ENCODE results near the gene NPFF. TPM values are rescaled to one million over a fixed set of nuclear protein-coding genes. Genes with fewer than 3 reads are reported as not detected.

The NPFF gene
- total and polyA plus RNA-seq, 2 experiments from 2014 or later = not detected

- Histone ChIP-seq H3K9me2 (ENCODE audit: insufficient read depth) (no peaks in the 10 kb centered on the region), H3K9me3 (ENCODE audit: low read depth) (no peaks in the 10 kb centered on the region), H3K27me3 (replicated peaks; ENCODE audit: insufficient read depth) (no peaks in the 10 kb centered on the region), H2AFZ (peak overlapping the region; percentile 64), H3K27ac (peak overlapping the region; percentile 61), H3K36me3 (ENCODE audit: low read depth) (peaks cover 11% of the 10 kb centered on the region), H3F3A (ENCODE audit: insufficient read depth) (peaks cover 9% of the 10 kb centered on the region), H3K9ac (peak overlapping the region; percentile 68), H3K4me3 (no peak overlapping the region), H3K79me2 (ENCODE audit: insufficient read depth) (no peaks in the 10 kb centered on the region), H3K4me1 (ENCODE audit: insufficient read depth) (peaks cover 4% of the 10 kb centered on the region; the same call in 1 of the 2 replicates), H3K4me2 (ENCODE audit: unreplicated experiment) (no peak overlapping the region), H4K20me1 (ENCODE audit: insufficient read depth) (no peaks in the 10 kb centered on the region)
- in situ Hi-C loops (cut with MboI) = loop anchor here (5.0 to 10.0 kb wide), 2 partner anchors 134 to 201 kb away; partner anchors contain the start of gene ATP5MC2
- 21 to 31% methylated on average over 5 of the region's 5 CpGs for WGBS, 2 experiments (ENCODE audit: low coverage in 1 of 2, low lambda C conversion rate in 2 of 2, missing lambda C conversion rate in 2 of 2)
- peak; percentile 89 for DNase-seq
- no peak for TF ChIP-seq EZH2phosphoT487 (IDR thresholded peaks at IDR 0.05; ENCODE audit: insufficient read depth, low read depth)
- no peak for TF ChIP-seq EZH2 (IDR thresholded peaks at IDR 0.05; ENCODE audit: insufficient read depth, poor library complexity, severe bottlenecking)
Observed at GRCh38 chr12:53543539-53543938, 36.3 kb upstream of the NPFF start.

DNA sequence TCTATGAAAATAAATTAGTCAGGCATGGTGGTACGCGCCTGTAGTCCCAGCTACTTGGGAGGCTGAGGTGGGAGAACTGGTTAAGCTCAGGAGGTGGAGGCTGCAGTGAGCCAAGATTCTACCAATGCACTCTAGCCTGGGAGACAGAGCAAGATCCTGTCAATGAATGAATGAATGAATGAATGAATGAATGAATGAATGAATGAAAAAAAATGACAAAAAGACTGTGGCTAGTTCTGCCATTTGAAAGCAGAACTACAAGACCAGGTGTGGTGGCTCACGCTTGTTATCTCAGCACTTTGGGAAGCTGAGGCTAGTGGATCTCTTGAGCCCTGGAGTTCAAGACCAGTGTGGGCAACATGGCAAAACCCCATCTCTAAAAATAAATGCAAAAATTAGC is 32.2 kb upstream of the NPFF start:
- TF ChIP-seq EZH2 (IDR thresholded peaks at IDR 0.05; ENCODE audit: insufficient read depth, poor library complexity, severe bottlenecking) = no peak
- TF ChIP-seq EZH2phosphoT487 (IDR thresholded peaks at IDR 0.05; ENCODE audit: insufficient read depth, low read depth) = no peak
- H3K4me2 ChIP-seq (ENCODE audit: unreplicated experiment) = no peak overlapping the region
- H3K27ac ChIP-seq = no peak overlapping the region
- no peak overlapping the region for H3K4me3 ChIP-seq
- 97 to 100% methylated on average over 3 of the region's 3 CpGs for WGBS, 2 experiments (ENCODE audit: low coverage in 1 of 2, low lambda C conversion rate in 2 of 2, missing lambda C conversion rate in 2 of 2)
- H3K9me2 ChIP-seq (ENCODE audit: insufficient read depth) = no peaks in the 10 kb centered on the region
- peaks cover 34% of the 10 kb centered on the region for H3K36me3 ChIP-seq (ENCODE audit: low read depth)
- H3F3A ChIP-seq (ENCODE audit: insufficient read depth) = peaks cover 16% of the 10 kb centered on the region
- H3K79me2 ChIP-seq (ENCODE audit: insufficient read depth) = no peaks in the 10 kb centered on the region
- H4K20me1 ChIP-seq (ENCODE audit: insufficient read depth) = no peaks in the 10 kb centered on the region
- H3K9ac ChIP-seq = no peak overlapping the region
- H3K27me3 ChIP-seq (replicated peaks; ENCODE audit: insufficient read depth) = no peaks in the 10 kb centered on the region
- H3K9me3 ChIP-seq (ENCODE audit: low read depth) = no peaks in the 10 kb centered on the region
- peaks cover 8% of the 10 kb centered on the region; the same call in 1 of the 2 replicates for H3K4me1 ChIP-seq (ENCODE audit: insufficient read depth)
- no peak overlapping the region for H2AFZ ChIP-seq
- no peak for DNase-seq
- in situ Hi-C loops (cut with MboI) = no loop called here

GRCh38 chr12:53538209-53538689 is 31.0 kb upstream of the NPFF start:
- Histone ChIP-seq H3K27ac (peak overlapping the region; percentile 63), H3K4me2 (ENCODE audit: unreplicated experiment) (no peak overlapping the region), H3K9ac (peak overlapping the region; percentile 27; the same call in 1 of the 2 replicates), H3K9me2 (ENCODE audit: insufficient read depth) (no peaks in the 10 kb centered on the region), H3K9me3 (ENCODE audit: low read depth) (no peaks in the 10 kb centered on the region), H3K79me2 (ENCODE audit: insufficient read depth) (no peaks in the 10 kb centered on the region), H3K4me3 (no peak overlapping the region), H3F3A (ENCODE audit: insufficient read depth) (peaks cover 16% of the 10 kb centered on the region), H4K20me1 (ENCODE audit: insufficient read depth) (no peaks in the 10 kb centered on the region), H3K4me1 (ENCODE audit: insufficient read depth) (peaks cover 8% of the 10 kb centered on the region; the same call in 1 of the 2 replicates), H2AFZ (no peak overlapping the region), H3K36me3 (ENCODE audit: low read depth) (peaks cover 47% of the 10 kb centered on the region), H3K27me3 (replicated peaks; ENCODE audit: insufficient read depth) (no peaks in the 10 kb centered on the region)
- in situ Hi-C loops (cut with MboI) = no loop called here
- TF ChIP-seq EZH2phosphoT487 (IDR thresholded peaks at IDR 0.05; ENCODE audit: insufficient read depth, low read depth) (no peak), EZH2 (IDR thresholded peaks at IDR 0.05; ENCODE audit: insufficient read depth, poor library complexity, severe bottlenecking) (no peak)
- peak; percentile 68 for DNase-seq
- WGBS, 2 experiments (ENCODE audit: low coverage in 1 of 2, low lambda C conversion rate in 2 of 2, missing lambda C conversion rate in 2 of 2) = 5 to 8% methylated on average over 1 of the region's 1 CpG

GRCh38 chr12:53536962-53537361 is 29.7 kb upstream of the NPFF start:
- no peaks in the 10 kb centered on the region for H3K27me3 ChIP-seq (replicated peaks; ENCODE audit: insufficient read depth)
- no peak overlapping the region for H3K4me2 ChIP-seq (ENCODE audit: unreplicated experiment)
- H4K20me1 ChIP-seq (ENCODE audit: insufficient read depth) = no peaks in the 10 kb centered on the region
- no peak overlapping the region for H3K9ac ChIP-seq
- H3K36me3 ChIP-seq (ENCODE audit: low read depth) = peaks cover 54% of the 10 kb centered on the region
- 70 to 74% methylated on average over 3 of the region's 3 CpGs for WGBS, 2 experiments (ENCODE audit: low coverage in 1 of 2, low lambda C conversion rate in 2 of 2, missing lambda C conversion rate in 2 of 2)
- H2AFZ ChIP-seq = no peak overlapping the region
- no peaks in the 10 kb centered on the region for H3K9me2 ChIP-seq (ENCODE audit: insufficient read depth)
- H3K4me3 ChIP-seq = no peak overlapping the region
- no peaks in the 10 kb centered on the region for H3K9me3 ChIP-seq (ENCODE audit: low read depth)
- DNase-seq = no peak
- peaks cover 8% of the 10 kb centered on the region; the same call in 1 of the 2 replicates for H3K4me1 ChIP-seq (ENCODE audit: insufficient read depth)
- in situ Hi-C loops (cut with MboI) = no loop called here
- TF ChIP-seq EZH2 (IDR thresholded peaks at IDR 0.05; ENCODE audit: insufficient read depth, poor library complexity, severe bottlenecking) (no peak), EZH2phosphoT487 (IDR thresholded peaks at IDR 0.05; ENCODE audit: insufficient read depth, low read depth) (no peak)
- no peaks in the 10 kb centered on the region for H3K79me2 ChIP-seq (ENCODE audit: insufficient read depth)
- H3F3A ChIP-seq (ENCODE audit: insufficient read depth) = peaks cover 17% of the 10 kb centered on the region
- no peak overlapping the region for H3K27ac ChIP-seq

Data from GM23248 (cell line).